DOHH2 (cell line): ENCODE measurements around the gene OR10V1.
"Not testable (repeated sequence)": the region's sequence is repeated elsewhere in the genome, so short reads cannot be mapped to it uniquely, and the experiment has no call there.

ENCODE experiments used
- EZH2phosphoT487 ChIP-seq: fragments of 200-600 bp; sonication (generic); IDR thresholded peaks from 2 replicates; pipeline ENCODE4 v1.6.1; 2017; ENCODE audit warnings: borderline replicate concordance, mild to moderate bottlenecking, antibody characterized with exemption, low read length, moderate library complexity, mixed read lengths
- TF ChIP-seq, protein P1 (sequence below): fragments of 200-600 bp; sonication (generic); IDR thresholded peaks from one replicate; pipeline ENCODE4 v1.5.1; 2014; ENCODE audit warnings: antibody characterized with exemption, mild to moderate bottlenecking, low read depth, low read length; ENCODE audit not compliant: poor library complexity, severe bottlenecking

DNA sequence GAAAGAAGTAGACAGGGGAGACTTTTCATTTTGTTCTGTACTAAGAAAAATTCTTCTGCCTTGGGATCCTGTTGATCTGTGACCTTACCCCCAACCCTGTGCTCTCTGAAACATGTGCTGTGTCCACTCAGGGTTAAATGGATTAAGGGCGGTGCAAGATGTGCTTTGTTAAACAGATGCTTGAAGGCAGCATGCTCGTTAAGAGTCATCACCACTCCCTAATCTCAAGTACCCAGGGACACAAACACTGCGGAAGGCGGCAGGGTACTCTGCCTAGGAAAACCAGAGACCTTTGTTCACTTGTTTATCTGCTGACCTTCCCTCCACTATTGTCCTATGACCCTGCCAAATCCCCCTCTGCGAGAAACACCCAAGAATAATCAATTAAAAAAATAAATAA is 13.5 kb downstream of the OR10V1 start:
- TF ChIP-seq, protein P1, sequence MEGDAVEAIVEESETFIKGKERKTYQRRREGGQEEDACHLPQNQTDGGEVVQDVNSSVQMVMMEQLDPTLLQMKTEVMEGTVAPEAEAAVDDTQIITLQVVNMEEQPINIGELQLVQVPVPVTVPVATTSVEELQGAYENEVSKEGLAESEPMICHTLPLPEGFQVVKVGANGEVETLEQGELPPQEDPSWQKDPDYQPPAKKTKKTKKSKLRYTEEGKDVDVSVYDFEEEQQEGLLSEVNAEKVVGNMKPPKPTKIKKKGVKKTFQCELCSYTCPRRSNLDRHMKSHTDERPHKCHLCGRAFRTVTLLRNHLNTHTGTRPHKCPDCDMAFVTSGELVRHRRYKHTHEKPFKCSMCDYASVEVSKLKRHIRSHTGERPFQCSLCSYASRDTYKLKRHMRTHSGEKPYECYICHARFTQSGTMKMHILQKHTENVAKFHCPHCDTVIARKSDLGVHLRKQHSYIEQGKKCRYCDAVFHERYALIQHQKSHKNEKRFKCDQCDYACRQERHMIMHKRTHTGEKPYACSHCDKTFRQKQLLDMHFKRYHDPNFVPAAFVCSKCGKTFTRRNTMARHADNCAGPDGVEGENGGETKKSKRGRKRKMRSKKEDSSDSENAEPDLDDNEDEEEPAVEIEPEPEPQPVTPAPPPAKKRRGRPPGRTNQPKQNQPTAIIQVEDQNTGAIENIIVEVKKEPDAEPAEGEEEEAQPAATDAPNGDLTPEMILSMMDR = not testable (repeated sequence)
- not testable (repeated sequence) for TF ChIP-seq EZH2phosphoT487
